ENCODE measurements around the gene TAGLN.

DNA sequence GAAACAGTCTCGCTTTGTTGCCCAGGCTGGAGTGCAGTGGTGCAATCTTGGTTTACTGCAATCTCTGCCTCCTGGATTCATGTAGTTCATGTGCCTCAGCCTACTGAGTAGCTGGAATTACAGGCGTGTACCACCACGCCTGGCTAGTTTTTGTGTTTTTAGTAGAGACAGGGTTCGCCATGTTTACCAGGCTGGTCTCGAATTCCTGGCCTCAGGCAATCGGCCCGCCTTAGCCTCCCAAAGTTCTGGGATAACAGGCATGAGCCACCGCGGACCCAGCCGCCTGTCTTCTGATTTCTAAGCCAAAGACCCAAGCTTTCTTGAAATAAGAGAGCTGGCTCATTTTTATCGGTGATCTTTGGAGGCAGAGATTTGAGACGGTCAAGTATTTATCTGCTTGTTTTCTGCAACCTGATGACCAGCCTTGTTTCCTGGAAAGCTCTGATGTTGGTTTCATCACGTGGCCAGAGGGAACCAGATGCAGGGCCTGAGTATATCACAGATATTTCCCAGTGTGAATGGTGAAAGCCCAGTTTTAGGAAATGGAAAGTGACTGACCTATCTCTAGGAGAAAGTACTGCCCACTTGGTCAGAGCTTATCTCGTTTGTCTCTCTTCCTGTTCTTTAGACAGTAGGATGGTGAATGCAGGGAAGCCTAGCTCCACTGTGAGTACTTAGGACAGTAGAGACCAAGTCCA, 26.3 kb upstream of the TAGLN start:
- TF ChIP-seq OSR1 (CRISPR knock-in tag; IDR thresholded peaks at IDR 0.05) (no peak), SNAI2 (CRISPR knock-in tag; IDR thresholded peaks at IDR 0.05) (no peak), ARNTL (CRISPR knock-in tag; IDR thresholded peaks at IDR 0.05; ENCODE audit: borderline replicate concordance, low read depth) (no peak), BACH2 (CRISPR knock-in tag; IDR thresholded peaks at IDR 0.05; ENCODE audit: borderline replicate concordance) (no peak), ZFP30 (CRISPR knock-in tag; IDR thresholded peaks at IDR 0.05) (no peak), ZNF70 (CRISPR knock-in tag; IDR thresholded peaks at IDR 0.05) (no peak), ZNF565 (CRISPR knock-in tag; conservative IDR thresholded peaks at IDR 0.05; ENCODE audit: low read depth) (no peak), ESRRG (CRISPR knock-in tag; IDR thresholded peaks at IDR 0.05) (no peak), ZFP3 (CRISPR knock-in tag; IDR thresholded peaks at IDR 0.05) (no peak), ZNF8 (CRISPR knock-in tag; IDR thresholded peaks at IDR 0.05) (no peak)
- TF ChIP-seq, protein P1, sequence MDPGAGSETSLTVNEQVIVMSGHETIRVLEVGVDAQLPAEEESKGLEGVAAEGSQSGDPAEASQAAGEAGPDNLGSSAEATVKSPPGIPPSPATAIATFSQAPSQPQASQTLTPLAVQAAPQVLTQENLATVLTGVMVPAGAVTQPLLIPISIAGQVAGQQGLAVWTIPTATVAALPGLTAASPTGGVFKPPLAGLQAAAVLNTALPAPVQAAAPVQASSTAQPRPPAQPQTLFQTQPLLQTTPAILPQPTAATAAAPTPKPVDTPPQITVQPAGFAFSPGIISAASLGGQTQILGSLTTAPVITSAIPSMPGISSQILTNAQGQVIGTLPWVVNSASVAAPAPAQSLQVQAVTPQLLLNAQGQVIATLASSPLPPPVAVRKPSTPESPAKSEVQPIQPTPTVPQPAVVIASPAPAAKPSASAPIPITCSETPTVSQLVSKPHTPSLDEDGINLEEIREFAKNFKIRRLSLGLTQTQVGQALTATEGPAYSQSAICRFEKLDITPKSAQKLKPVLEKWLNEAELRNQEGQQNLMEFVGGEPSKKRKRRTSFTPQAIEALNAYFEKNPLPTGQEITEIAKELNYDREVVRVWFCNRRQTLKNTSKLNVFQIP (CRISPR knock-in tag; IDR thresholded peaks at IDR 0.05; ENCODE audit: borderline replicate concordance, low read depth): no peak
- TF ChIP-seq, protein P2, sequence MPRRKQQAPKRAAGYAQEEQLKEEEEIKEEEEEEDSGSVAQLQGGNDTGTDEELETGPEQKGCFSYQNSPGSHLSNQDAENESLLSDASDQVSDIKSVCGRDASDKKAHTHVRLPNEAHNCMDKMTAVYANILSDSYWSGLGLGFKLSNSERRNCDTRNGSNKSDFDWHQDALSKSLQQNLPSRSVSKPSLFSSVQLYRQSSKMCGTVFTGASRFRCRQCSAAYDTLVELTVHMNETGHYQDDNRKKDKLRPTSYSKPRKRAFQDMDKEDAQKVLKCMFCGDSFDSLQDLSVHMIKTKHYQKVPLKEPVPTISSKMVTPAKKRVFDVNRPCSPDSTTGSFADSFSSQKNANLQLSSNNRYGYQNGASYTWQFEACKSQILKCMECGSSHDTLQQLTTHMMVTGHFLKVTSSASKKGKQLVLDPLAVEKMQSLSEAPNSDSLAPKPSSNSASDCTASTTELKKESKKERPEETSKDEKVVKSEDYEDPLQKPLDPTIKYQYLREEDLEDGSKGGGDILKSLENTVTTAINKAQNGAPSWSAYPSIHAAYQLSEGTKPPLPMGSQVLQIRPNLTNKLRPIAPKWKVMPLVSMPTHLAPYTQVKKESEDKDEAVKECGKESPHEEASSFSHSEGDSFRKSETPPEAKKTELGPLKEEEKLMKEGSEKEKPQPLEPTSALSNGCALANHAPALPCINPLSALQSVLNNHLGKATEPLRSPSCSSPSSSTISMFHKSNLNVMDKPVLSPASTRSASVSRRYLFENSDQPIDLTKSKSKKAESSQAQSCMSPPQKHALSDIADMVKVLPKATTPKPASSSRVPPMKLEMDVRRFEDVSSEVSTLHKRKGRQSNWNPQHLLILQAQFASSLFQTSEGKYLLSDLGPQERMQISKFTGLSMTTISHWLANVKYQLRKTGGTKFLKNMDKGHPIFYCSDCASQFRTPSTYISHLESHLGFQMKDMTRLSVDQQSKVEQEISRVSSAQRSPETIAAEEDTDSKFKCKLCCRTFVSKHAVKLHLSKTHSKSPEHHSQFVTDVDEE (CRISPR knock-in tag; IDR thresholded peaks at IDR 0.05): no peak
